SK-N-SH treated with all-trans-retinoic acid at 6 μM for 48 hours (cell line): ENCODE measurements around the gene LRCH1.

Source experiments
- PATZ1 ChIP-seq: fragments of 250-450 bp; sonication (Bioruptor Pico); IDR thresholded peaks from 2 replicates; pipeline ENCODE4 v1.8.0; 2020; ENCODE audit warnings: mild to moderate bottlenecking, moderate library complexity, borderline replicate concordance
- ZFP30 ChIP-seq: fragments of 450-650 bp; formaldehyde crosslinking; IDR thresholded peaks from 2 replicates; pipeline ENCODE4 v1.5.0; 2022; ENCODE audit warnings: mild to moderate bottlenecking, moderate library complexity

- TF ChIP-seq ZFP30 (CRISPR knock-in tag) (no peak), PATZ1 (CRISPR knock-in tag) (no peak)
Measured at GRCh38 chr13:46535825-46536224, 17.1 kb upstream of the LRCH1 start.
